Measurements from ENCODE around the gene ANKRD55. TPM values are rescaled to one million over a fixed set of nuclear protein-coding genes. Genes with fewer than 3 reads are reported as not detected.

Gene ANKRD55
- total RNA-seq: 1 to 10 TPM in 1 of 4 donors, not detected in 3; 1.9 TPM
- polyA plus RNA-seq: 1 to 10 TPM in 1 of 3 donors, not detected in 2; 1.8 TPM

GRCh38 chr5:56233230-56233629 lies at the start of gene ANKRD55:
ANKRD55 (minus strand) TSS chr5:56233330; CDS start chr5:56232913, 417 bp downstream.
- no peak within 1 kb of the TSS for H3K27ac ChIP-seq
- peaks cover 0 to 6% (median 0%) of the 10 kb centered on the region in 3 donors for H3K27me3 ChIP-seq
- H3K36me3 ChIP-seq: no peaks in the 10 kb centered on the region
- DNase-seq: no peak
- TF ChIP-seq POLR2AphosphoS5 (IDR thresholded peaks at IDR 0.05) (no peak), EP300 (IDR thresholded peaks at IDR 0.05) (no peak), POLR2A (IDR thresholded peaks at IDR 0.05) (no peak), CTCF (IDR thresholded peaks at IDR 0.05) (no peak)
- intact Hi-C loops (cut with DNase I): no loop called here
- H3K9me3 ChIP-seq: no peaks in the 10 kb centered on the region
- 18 to 59% methylated on average over 8 of the region's 8 CpGs for whole genome bisulfite sequencing, 2 donors
- H3K4me3 ChIP-seq: no peak within 1 kb of the TSS
- H3K4me1 ChIP-seq: no peaks in the 10 kb centered on the region

- Histone ChIP-seq H3K4me1 (peaks cover 0 to 54% (median 37%) of the 10 kb centered on the region in 4 donors), H3K27ac (no peak overlapping the region), H3K4me3 (no peak overlapping the region), H3K27me3 (no peaks in the 10 kb centered on the region), H3K9me3 (no peaks in the 10 kb centered on the region), H3K36me3 (no peaks in the 10 kb centered on the region)
- TF ChIP-seq POLR2AphosphoS5 (IDR thresholded peaks at IDR 0.05) (no peak), EP300 (IDR thresholded peaks at IDR 0.05) (no peak), CTCF (IDR thresholded peaks at IDR 0.05) (no peak), POLR2A (IDR thresholded peaks at IDR 0.05) (no peak)
- WGBS, 2 donors: 89 to 92% methylated on average over 1 of the region's 1 CpG
- intact Hi-C loops (cut with DNase I): no loop called here
- no peak for DNase-seq
Observed at GRCh38 chr5:56282216-56282615, 49.1 kb upstream of the ANKRD55 start.

GRCh38 chr5:56281489-56282165 lies 48.5 kb upstream of the ANKRD55 start:
- Histone ChIP-seq H3K9me3 (no peaks in the 10 kb centered on the region), H3K4me3 (no peak overlapping the region), H3K27ac (no peak overlapping the region), H3K27me3 (no peaks in the 10 kb centered on the region), H3K4me1 (peaks cover 0 to 55% (median 36%) of the 10 kb centered on the region in 4 donors), H3K36me3 (no peaks in the 10 kb centered on the region)
- 82 to 86% methylated on average over 5 of the region's 5 CpGs for WGBS, 2 donors
- no peak for TF ChIP-seq EP300 (IDR thresholded peaks at IDR 0.05)
- no peak for TF ChIP-seq POLR2A (IDR thresholded peaks at IDR 0.05)
- TF ChIP-seq POLR2AphosphoS5 (IDR thresholded peaks at IDR 0.05): no peak
- TF ChIP-seq CTCF (IDR thresholded peaks at IDR 0.05): no peak
- no peak for DNase-seq
- intact Hi-C loops (cut with DNase I): no loop called here

GRCh38 chr5:56279979-56280378 lies 46.8 kb upstream of the ANKRD55 start:
- WGBS, 2 donors: 37 to 54% methylated on average over 2 of the region's 2 CpGs
- Histone ChIP-seq H3K4me3 (no peak overlapping the region), H3K27me3 (no peaks in the 10 kb centered on the region), H3K9me3 (no peaks in the 10 kb centered on the region), H3K36me3 (no peaks in the 10 kb centered on the region), H3K27ac (peak overlapping the region in 2 of 4 donors; percentile 14 to 36), H3K4me1 (peaks cover 0 to 40% (median 31%) of the 10 kb centered on the region in 4 donors)
- intact Hi-C loops (cut with DNase I): loop anchor here (10.0 kb wide), 2 partner anchors 345 to 945 kb away; no protein-coding TSS in a partner anchor
- TF ChIP-seq POLR2AphosphoS5 (IDR thresholded peaks at IDR 0.05) (peak in 1 of 4 donors; percentile 11), CTCF (IDR thresholded peaks at IDR 0.05) (no peak)
- DNase-seq: no peak

Data from sigmoid colon (tissue), 7 donors.